ENCODE measurements around the gene PLXNA4. TPM values are rescaled to one million over a fixed set of nuclear protein-coding genes. Genes with fewer than 3 reads are reported as not detected.

The PLXNA4 gene
- polyA plus RNA-seq, 3 donors = 14.2 to 15.0 (median 14.6) TPM

DNA sequence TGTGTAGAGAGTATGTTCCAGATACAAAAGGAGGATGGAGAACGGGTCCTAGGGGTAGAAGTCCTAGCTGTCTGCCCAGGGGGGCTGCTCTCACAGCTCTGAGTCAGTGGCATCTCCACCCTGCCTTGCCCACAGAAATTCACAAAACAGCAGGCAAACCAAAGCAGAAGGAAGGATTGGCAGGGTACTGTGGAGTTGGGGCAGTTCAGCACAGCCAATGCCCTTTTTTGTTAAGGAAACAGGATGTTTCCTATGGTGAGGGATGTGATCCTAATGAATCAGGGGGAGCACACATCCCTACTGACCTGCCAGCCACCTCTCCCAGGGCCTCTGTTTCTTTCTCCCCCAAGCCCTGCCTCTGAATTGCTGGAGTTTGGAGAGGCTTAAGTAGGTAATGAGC, 457.6 kb downstream of the PLXNA4 start:
- DNase-seq = no peak

DNA sequence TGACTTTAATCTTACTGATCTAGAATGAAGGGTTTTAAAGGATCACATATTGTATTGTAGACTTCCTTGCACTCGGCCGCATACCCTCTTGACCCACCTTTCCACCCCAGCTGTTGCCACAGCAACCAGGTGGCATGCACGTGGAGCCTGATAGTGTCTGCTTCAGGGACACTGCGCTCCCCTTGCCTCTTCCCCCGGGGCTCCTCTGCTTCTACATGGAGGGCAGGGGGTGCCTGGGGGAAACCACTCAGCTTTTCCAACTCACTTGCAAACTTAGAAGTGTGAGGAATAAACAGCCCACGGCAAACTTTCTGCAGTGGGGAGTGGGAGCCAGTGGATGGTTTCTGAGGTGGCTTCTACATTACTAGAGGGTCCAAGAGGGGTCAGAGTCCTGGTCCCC, 458.6 kb downstream of the PLXNA4 start:
- no peak for DNase-seq

DNA sequence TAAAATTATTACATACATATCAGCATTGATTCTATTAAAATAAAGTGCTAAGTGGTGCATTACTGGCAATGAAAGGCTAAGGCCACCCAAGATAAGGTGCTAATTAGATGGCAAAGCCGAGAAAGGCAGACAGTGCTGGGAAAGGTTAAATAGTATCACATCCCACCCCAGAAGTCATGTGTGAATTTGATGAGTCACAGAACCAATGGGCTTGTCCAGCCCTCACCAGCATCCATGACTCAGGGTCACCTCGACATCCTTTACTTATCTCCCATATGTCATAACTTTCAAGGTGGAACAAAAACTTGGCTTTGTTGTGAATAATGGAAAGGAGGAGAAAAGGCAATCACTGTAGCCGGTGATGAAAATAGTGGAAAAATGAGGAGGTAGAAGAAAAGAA, 459.1 kb downstream of the PLXNA4 start:
- no peak for DNase-seq

DNA sequence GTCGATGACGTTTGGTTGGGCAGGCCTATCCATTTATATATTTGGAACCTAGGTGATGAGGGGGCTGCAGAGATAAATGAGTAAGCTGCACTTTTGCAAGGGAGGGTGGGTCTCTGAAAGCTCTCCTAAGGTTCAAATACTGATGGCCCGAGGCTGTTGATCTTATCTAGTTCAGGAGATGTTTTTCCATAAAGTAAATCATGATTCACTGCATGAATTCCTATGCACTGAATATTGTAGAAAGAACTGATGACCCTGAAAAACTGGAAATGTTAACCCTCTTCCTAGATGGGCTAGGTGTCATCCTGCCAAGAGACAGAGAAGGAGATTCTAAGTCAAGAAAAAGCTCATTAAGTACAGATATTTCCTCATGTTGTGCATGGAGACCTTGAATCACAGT, 459.9 kb downstream of the PLXNA4 start:
- no peak for DNase-seq

DNA sequence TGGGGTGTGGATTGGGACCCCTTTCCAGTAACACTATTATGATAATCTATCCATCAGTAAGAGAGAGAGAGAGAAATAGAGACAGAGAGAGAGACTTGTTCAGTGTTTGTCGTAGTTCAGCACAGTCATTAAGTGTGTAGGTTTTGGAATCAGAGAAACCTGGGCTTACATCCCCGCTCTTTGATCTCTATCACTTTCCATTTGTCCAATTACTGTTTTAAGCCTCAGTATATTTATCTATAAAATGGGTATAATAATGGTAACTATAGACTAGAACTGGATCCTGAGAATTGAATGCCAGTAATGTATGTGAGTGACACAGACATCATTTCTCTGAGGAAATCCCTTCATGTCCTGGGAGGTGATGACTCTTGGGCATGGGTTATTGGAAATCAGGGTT, 460.5 kb downstream of the PLXNA4 start:
- DNase-seq = no peak

DNA sequence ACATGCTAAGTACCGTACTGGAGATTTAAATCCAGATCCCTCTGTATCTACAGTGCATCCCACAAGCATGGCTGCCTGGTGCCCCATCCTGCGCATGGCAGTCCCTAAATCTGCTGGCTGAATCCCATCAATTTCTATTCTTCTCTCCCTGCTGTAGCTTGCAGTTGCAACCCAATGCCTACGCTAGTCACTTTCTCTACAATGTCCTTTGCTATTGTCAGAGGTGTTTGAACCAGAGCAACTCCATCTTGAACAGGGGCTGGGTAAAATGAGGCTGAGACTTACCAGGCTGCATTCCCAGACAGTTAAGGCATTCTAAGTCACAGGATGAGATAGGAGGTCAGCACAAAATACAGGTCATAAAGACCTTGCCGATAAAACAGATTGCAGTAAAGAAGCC, 461.2 kb downstream of the PLXNA4 start:
- no peak for DNase-seq

DNA sequence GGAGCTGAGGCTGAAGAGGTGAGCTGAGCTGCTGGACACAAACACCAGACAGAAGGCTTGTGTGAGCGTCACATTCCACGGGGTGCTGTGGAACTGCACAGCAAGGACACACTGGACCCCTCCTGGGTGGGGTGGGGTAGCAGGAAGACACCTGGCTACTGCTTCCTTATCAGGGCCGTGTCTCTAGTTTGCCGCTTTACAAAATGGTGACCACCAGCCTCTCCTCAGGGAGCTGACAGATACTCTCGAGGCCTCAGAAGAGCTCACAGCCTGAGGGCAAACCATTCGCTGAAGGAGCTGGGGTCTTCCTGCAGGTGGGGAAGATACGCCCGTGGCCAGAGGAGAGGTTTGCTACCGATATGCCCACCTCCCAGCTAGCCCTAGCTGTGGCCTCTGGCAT, 461.9 kb downstream of the PLXNA4 start:
- no peak for DNase-seq

DNA sequence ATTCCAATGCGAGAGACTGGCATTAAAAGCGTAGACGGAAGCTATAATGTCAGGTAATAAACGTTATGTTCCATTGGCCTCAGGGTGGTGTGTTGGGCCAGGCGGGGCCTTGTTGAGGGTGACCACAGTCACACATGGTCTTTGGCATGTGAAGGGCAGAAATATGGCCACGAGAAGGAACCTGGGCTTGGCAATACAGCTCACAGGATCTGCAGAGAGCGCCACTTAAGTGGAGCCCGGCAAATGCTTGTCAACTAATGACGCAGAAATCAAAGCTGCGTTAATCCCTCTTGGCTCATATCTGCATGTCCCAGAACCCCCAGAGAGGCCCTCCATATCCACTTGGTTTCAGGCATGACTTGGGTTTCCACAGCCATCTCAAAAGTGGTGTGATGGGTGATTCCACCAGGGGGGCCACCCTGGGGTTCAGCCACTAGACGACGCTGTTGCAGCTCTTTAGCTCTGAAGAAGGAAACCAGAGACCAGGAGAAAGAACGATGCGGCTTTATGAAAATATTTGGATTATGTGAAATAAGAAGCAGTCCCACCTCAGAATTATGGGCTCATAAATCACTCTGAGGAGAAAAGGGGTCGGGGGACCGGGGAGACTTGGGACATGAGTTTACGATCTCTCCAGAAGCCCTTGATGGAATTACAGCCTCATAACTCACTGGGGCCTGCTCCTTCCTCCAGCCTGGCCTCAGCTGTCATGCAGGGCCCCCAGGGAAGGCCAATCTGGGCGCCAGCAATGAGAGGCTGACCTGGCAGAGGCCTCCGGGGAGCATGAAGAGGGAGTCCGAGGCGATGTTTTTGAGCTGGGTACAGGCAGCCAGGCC, 462.5 kb downstream of the PLXNA4 start:
- peak; percentile 82 for DNase-seq

DNA sequence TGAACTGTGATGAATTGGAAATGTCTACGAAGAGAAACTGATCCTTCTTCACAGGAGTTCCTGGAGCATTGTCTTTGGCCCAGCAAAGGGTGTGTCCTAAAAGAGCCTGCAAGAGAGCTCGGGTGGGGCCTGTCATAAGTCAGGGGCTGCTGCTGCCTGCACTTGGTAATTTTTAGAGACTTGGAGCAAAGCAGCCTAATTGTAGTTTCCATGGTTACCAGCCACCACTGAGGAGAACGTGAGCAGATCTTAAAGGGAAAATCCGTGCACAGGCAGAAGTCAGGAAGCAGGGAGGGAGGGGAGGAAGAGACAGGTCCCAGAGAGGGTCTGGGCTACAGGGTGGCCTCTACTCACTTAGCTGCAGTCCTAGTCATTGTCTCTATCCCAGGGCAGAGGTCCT, 463.6 kb downstream of the PLXNA4 start:
- DNase-seq = peak; percentile 24

DNA sequence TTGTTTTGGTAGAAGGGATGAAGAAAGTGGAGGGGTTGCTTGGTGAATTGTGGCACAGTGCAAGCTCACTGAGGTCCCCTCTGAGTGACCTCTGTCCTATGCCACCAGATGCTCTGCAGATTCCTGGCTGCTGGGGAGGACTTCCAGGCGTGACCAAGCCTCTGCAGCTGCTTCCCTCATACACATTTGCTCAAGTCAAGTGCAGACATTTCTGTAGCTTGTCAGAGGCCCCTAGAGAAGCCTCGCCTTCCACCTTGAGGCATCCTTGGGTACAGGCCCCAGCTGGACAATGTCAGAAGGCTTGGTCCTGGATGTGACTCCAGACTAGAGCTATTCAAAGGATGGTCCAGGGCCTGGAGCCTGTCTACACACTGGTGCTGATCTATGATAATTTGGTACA, 464.2 kb downstream of the PLXNA4 start:
- DNase-seq = no peak

DNA sequence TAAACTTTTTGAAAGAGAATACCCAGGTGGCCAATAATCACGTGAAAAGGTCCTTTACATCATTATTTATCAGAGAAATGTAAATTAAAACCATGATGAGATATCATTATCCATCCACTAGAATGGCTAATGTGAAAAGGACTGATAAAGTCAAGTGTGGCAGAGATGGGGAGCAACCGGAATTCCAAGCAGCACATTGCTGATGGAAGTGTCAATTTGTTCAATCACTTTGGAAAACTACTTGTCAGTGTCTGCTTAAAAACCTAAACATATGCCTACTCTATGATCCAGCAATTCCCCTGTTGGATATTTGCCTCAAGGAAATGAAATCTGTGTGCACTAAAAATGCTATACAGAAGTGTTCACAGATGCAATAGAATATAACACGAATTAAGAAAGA, 465.6 kb downstream of the PLXNA4 start:
- no peak for DNase-seq

DNA sequence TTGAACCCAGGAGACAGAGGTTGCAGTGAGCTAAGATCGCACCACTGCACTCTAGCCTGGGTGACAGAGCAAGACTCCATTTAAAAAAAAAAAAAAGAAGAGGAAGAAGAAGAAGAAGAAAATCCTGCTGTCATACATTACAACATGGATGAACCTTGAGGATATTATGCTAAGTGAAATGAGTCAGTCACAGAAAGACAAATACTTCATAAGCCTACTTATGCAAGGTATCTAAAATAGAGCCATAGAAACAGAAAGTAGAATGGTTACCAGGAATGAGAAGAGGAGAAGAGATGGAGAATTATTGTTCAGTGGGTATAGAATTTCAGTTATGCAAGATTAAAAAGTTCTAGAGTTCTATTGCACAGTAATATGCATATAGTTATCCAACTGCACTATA, 466.5 kb downstream of the PLXNA4 start:
- no peak for DNase-seq

DNA sequence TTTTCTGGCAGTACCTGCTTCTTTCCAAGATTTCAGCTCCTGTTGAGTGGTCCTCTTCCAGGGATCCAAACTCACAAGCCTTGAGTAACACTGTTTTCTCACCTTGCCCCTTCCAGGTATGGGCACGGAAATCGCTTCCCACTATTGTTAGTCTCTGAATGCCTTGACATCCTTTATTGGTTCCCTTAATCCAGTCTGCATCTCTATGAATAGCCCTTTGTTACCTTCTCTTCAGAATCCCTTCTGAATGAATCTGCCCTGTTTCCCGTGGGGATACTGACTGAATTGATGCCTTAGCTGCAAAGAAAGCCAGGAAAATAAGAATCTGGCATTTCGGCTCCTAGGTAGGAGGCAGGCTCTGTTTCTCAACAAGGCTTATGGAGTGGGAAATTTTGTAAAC, 467.7 kb downstream of the PLXNA4 start:
- no peak for DNase-seq

DNA sequence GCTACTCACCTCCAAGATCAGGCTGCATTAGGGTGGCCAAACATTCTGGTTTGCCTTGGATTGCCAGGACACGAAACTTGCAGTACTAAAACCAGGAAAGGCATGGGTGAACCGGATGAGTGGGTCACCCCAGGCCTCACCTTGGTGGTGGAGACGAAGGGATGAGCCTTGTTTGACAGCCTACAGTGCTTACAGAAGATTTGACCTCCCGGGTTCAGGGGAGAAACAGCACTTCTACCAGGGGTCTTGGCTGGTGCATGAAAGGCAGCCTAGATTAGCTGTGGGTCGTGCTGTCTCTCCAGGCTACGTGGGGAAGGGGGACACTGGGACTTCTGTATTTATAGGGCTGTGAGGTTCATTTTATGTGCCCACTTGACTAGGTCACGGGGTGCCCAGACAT, 469.8 kb downstream of the PLXNA4 start:
- no peak for DNase-seq

DNA sequence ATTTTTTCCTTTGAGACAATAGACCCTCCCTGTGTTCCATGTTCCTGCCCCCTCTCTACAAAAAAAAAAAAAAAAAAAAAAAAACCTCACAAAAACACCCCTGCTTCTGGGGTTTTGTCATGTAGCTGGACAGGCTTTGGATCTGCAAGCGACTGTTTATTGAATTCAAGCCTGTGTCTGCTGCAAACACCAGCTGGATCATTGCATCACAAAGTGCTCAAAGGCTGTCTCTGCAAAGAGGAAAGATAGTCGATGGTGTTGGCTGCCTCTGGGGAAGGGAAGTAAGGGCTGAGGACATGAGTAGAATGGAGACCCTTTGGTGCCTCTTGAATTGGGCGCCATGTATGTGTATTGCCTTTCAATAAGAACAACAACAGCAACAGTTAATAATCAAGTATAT, 471.2 kb downstream of the PLXNA4 start:
- peak; percentile 38 for DNase-seq

DNA sequence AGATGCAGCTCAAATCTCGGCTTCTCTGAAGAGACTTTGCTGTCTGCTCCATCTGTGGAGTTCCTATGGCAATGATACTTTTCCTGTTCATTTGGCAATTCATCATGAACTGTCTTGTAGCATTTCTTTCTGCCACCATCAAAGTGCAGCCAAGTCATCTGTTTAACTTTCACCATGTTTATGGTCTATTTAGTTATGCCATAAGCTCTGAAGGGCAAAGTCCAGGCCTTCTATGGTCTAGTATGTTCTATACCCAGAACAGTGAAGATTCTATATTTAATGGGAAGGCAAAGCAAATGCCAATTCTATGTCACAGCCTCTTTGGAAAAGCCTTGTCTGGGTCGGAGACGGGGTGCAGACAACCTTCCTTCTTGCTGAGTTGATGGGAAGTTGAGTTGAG, 472.6 kb downstream of the PLXNA4 start:
- DNase-seq = no peak

DNA sequence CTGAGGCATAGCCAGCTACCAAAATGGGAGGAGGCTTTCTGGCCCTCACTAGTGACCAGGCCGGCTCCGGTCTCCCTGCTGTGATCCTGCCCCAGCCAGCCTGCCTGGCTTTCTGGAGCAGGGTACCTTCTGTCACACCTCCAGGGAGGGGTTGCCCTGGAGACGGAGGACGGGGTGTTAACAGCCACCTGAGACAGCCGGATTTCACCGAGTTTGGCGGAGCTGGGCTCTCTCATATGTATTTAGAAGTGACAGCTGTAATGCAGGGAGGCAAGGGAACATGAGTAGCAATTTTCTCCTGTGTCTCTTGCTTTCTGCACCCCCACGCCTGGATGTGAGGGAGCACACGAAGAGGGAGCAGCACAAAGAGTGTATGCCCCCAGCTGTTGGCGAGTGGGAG, 473.3 kb downstream of the PLXNA4 start:
- no peak for DNase-seq

DNA sequence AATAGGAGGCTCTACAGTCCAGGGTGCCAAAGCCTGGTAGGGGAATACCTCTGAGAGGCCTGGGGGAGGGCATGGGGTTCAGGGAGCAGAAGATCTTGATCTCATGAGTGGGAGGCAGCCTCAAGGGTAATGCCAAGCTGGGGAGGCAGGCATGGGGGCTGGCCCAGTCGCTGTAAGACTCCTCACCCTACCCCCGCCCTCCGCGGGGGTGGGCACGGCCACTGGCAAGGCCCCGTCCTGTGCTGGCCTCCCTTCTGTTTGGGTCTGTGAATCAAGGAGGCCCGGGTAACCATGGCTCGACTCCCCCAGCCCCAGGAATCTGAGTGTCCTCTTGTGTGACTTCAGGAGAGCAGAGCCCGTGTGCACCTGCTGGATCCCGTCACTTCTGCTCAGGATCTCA, 473.9 kb downstream of the PLXNA4 start:
- DNase-seq = no peak

DNA sequence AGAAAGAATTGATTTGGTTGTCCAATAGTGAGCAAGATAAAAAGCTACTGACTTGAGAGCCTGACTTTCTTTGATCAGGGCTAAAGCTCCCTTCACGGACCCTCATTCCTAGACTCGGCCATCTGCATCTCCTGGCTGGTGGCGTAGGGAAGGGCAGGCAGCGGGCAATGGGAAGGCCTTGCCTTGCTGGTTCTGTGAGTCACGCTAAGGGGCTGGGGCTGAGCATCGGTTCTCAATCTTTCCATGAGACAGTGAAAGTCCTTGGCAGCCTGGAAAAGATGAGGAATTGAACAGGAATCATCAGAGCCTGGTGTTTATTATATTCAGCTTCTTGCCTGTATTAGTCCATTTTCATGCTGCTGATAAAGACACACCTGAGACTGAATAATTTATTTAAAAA, 475.3 kb downstream of the PLXNA4 start:
- DNase-seq = no peak

DNA sequence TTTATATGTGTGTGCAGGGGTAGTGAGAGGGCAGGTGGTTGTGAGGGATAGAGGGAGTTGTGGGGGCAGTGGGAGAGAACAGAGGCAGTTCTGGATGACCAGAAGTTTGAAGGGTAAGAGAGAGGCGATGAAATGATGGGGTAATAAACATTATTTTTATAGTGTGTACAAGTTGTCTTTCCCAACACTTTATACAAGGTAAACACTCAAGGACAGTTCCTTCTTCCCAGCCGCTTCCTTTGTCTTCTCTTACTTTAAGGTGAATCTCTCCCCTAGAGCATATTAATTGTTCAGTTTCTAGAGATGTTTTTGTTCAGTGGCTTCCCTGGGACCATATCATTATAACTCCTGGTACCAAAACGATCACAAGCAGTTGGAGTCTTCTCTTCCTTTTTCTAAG, 475.8 kb downstream of the PLXNA4 start:
- no peak for DNase-seq

DNA sequence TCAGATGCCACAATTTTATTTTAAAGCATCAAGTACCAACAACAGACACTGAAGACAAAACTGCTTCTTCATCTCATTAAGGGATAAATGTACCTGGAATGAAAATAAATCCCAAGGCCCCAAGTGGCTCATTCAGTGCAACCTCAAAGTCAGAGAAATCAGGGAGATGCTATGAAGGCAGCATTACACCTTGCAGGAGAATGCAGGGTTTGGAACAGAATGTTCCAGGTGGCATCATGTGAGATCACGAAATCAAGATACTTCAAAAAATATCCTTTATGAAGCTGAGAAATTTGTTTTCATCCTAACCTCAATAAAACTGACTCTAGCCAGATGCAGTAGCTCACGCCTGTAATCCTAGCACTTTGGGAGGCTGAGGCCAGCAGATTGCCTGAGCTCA, 477.1 kb downstream of the PLXNA4 start:
- no peak for DNase-seq

DNA sequence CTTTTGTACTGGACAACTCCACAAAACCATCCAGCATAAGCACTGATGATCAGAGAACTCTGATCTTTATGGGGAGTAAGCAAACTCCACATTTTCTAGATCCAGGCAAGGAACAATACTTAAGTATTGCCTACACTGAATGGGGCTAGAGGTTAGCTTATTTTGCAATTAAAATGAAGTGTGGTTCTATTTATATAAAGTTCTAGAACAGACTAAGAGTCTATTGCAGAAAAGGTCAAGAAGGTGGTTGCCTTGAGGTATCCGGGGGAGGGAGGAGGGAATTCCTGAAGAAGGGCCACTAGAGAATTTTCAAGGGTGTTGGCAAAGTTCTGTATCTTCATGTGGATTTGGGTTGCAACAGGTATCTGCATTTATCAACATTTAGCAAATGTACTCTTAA, 477.9 kb downstream of the PLXNA4 start:
- no peak for DNase-seq

DNA sequence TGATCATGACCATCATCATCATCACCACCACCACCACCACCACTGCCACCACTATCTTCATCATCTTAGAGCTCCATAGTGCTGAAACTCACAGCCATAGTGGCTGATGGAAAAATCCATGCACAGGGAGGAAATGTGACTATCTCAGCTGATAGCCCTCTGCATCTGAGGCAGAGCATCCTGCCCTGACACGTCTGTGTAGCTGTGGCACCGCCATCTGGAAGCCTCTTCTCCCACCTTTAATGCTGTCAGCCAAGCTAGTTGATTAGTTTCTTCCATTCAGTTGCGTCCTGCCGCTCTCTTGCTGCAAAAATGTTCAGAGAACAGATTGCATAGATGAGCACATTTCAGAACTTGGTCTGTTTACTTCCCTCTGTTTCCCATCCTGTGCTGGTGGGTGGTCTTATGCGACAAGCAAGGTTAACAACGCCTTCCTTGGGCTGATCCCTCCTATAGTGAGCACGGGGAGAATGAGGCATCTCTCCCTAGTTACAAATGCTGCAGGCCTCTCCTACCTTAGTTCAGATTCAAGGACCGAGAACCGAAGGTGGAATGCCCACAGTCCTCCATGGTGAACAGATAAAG, 478.6 kb downstream of the PLXNA4 start:
- DNase-seq = no peak
